GM19023 (cell line): ENCODE measurements around the gene POU6F1.
"Not testable (repeated sequence)": the region's sequence is repeated elsewhere in the genome, so short reads cannot be mapped to it uniquely, and the experiment has no call there.

Experiments used
- ATAC-seq: cut with Tn5 transposase; IDR thresholded peaks from one replicate; pipeline ENCODE4 v1.9.1; 2021; ENCODE audit warnings: mild to moderate bottlenecking, moderate library complexity; ENCODE audit not compliant: unreplicated experiment

The POU6F1 gene

GRCh38 chr12:51229116-51229809, 11.4 kb upstream of the POU6F1 start:
- ATAC-seq = no peak

GRCh38 chr12:51227962-51228361, 10.1 kb upstream of the POU6F1 start:
- no peak for ATAC-seq

GRCh38 chr12:51227112-51227511, 9.2 kb upstream of the POU6F1 start:
- not testable (repeated sequence) for ATAC-seq

- no peak for ATAC-seq
Measured at GRCh38 chr12:51225771-51226170, 7.9 kb upstream of the POU6F1 start.

- no peak for ATAC-seq
Measured at GRCh38 chr12:51225234-51225633, 7.4 kb upstream of the POU6F1 start.

GRCh38 chr12:51224625-51225024, 6.8 kb upstream of the POU6F1 start:
- no peak for ATAC-seq

- no peak for ATAC-seq
Measured at GRCh38 chr12:51222461-51222860, 4.6 kb upstream of the POU6F1 start.

- not testable (repeated sequence) for ATAC-seq
Measured at GRCh38 chr12:51219857-51220256, 2.0 kb upstream of the POU6F1 start.

GRCh38 chr12:51219322-51219721, 1.5 kb upstream of the POU6F1 start:
- ATAC-seq = no peak

- no peak for ATAC-seq
Measured at GRCh38 chr12:51218607-51219161, 822 bp upstream of the POU6F1 start.

- ATAC-seq = peak; percentile 33
Measured at GRCh38 chr12:51217133-51217967, 512 bp downstream of the POU6F1 start.

- ATAC-seq = no peak
Measured at GRCh38 chr12:51216642-51217041, 1.2 kb downstream of the POU6F1 start.

- no peak for ATAC-seq
Measured at GRCh38 chr12:51214895-51215294, 3.0 kb downstream of the POU6F1 start.

GRCh38 chr12:51210690-51211395, 7.0 kb downstream of the POU6F1 start:
- ATAC-seq = no peak

GRCh38 chr12:51209259-51209658, 8.6 kb downstream of the POU6F1 start:
- no peak for ATAC-seq

GRCh38 chr12:51208016-51208660, 9.7 kb downstream of the POU6F1 start:
- no peak for ATAC-seq

- no peak for ATAC-seq
Measured at GRCh38 chr12:51205350-51205749, 12.5 kb downstream of the POU6F1 start.

- no peak for ATAC-seq
Measured at GRCh38 chr12:51202718-51203117, 15.1 kb downstream of the POU6F1 start.

GRCh38 chr12:51200806-51201205, 17.1 kb downstream of the POU6F1 start:
- ATAC-seq = no peak

- no peak for ATAC-seq
Measured at GRCh38 chr12:51200156-51200555, 17.7 kb downstream of the POU6F1 start.
